HG03095 (cell line): ENCODE data around the gene MARK4.
"Not testable (repeated sequence)": the region's sequence is repeated elsewhere in the genome, so short reads cannot be mapped to it uniquely, and the experiment has no call there.

Source experiments
- ATAC-seq: cut with Tn5 transposase; IDR thresholded peaks from one replicate; pipeline ENCODE4 v1.9.1; 2021; ENCODE audit warnings: moderate library complexity; ENCODE audit not compliant: unreplicated experiment

The MARK4 gene

GRCh38 chr19:45243144-45243732 lies 7.8 kb upstream of the MARK4 start:
- ATAC-seq = no peak

- ATAC-seq = no peak
Observed at GRCh38 chr19:45244133-45244794, 6.8 kb upstream of the MARK4 start.

GRCh38 chr19:45245334-45245787 lies 5.7 kb upstream of the MARK4 start, which contains the start of gene EXOC3L2:
Gene EXOC3L2, minus strand, starts transcription at chr19:45245407. Its CDS starts 6,362 bp downstream, at chr19:45239045.
- no peak for ATAC-seq

DNA sequence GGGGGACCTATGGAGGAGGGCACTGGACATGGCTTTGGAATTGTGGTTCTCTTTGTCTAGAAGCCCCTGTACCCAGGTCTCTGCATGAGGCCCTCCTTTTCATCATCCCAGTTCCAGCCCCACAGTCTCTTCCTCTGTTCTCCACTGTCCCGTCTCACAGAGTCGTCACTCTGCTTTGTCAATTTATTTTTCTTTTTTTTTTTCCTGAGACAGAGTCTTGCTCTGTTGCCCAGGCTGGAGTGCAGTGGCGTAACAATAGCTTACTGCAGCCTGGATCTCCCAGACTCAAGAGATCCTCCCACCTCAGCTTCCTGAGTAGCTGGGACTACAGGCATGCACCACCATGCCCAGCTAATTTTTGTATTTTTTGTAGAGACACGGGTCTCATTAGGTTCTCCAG lies 5.2 kb upstream of the MARK4 start:
- no peak for ATAC-seq

- ATAC-seq = no peak
Observed at GRCh38 chr19:45247136-45247535, 3.9 kb upstream of the MARK4 start.

DNA sequence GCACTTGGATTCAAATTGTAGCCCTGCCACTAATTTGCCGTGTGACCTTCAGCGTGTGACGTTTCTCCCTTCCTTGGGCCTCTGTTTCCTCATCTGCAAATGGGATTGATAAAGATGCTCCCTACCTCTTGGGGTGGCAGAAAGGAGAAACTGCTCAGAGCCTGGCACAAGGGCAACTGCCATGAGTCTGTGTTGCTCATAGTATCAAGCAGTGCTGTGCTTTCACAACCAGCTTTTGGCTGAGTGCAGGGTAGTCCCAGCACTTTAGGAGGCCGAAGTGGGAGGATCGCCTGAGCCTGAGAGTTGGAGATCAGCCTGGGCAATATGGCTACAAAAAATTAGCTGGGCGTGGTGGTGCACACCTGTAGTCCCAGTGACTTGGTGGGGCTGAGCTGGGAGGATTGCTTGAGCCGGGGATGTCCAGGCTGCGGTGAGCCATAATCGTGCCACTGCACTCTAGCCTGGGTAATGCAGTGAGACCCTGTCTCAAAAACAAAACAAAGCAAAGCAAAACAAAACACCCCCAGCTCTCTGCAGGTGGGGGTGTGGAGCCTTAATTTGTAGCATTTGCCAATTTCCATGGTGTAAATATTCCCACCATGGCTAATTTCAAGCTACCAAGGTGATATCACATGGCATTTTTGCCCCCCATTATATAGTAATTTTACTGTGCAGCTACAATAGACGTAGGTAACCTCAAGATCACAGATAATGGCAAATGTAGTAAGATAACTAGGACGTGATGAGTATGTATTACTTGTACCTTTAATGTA lies 1.6 kb upstream of the MARK4 start:
- no peak for ATAC-seq

GRCh38 chr19:45250216-45250831 lies 747 bp upstream of the MARK4 start:
- no peak for ATAC-seq

- ATAC-seq = no peak
Observed at GRCh38 chr19:45251452-45252354, 632 bp downstream of the MARK4 start.

GRCh38 chr19:45253396-45254027 lies 2.4 kb downstream of the MARK4 start:
- no peak for ATAC-seq

- ATAC-seq = no peak
Observed at GRCh38 chr19:45254044-45254531, 3.0 kb downstream of the MARK4 start.

GRCh38 chr19:45255611-45256157 lies 4.6 kb downstream of the MARK4 start:
- no peak for ATAC-seq

GRCh38 chr19:45256836-45257235 lies 5.8 kb downstream of the MARK4 start:
- ATAC-seq = no peak

GRCh38 chr19:45258862-45259261 lies 7.8 kb downstream of the MARK4 start:
- no peak for ATAC-seq

- no peak for ATAC-seq
Observed at GRCh38 chr19:45262570-45262969, 11.5 kb downstream of the MARK4 start.

- no peak for ATAC-seq
Observed at GRCh38 chr19:45263013-45263412, 11.9 kb downstream of the MARK4 start.

- no peak for ATAC-seq
Observed at GRCh38 chr19:45264781-45265317, 13.8 kb downstream of the MARK4 start.

GRCh38 chr19:45265375-45265774 lies 14.3 kb downstream of the MARK4 start:
- no peak for ATAC-seq

DNA sequence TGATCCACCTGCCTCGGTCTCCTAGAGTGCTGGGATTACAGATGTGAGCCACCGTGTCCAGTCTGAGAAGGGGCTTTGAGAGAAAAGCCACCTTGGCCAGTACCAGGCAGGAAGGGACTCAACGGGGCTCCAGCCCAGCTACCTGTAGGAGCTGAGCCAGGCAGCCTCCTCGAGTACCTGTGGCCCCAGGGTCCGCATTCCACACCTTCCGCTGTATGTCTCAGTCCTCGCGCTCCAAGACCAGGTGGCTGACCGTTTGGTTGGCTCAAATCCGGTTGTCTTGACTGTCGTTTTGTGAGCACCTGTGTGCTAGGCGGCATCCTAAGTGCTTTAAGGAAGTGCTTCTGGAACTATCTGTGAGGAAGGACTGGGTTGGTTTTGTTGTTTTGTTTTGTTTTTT lies 16.2 kb downstream of the MARK4 start:
- ATAC-seq = no peak

- not testable (repeated sequence) for ATAC-seq
Observed at GRCh38 chr19:45269939-45270338, 18.9 kb downstream of the MARK4 start.
